GM13976 (cell line): ENCODE data around the gene KIFC3.
"Not testable (repeated sequence)": the region's sequence is repeated elsewhere in the genome, so short reads cannot be mapped to it uniquely, and the experiment has no call there.

ENCODE experiments used
- DNase-seq: peaks from one replicate; pipeline ENCODE4 v3.0.0; 2012; ENCODE audit warnings: low spot score
- CTCF ChIP-seq: IDR thresholded peaks from 2 replicates; pipeline ENCODE4 v1.5.1; 2012; ENCODE audit warnings: borderline replicate concordance, mild to moderate bottlenecking; ENCODE audit not compliant: insufficient read depth; ENCODE audit errors: extremely low read depth, missing control alignments, control extremely low read depth
- in situ Hi-C: fragments of 300-500 bp; cut with MboI; formaldehyde crosslinking; loops from one replicate; pipeline ENCODE4 v1.12.0; 2022; ENCODE audit warnings: low sequenced_read_pairs, mixed read lengths, inconsistent platforms; ENCODE audit not compliant: unreplicated experiment

KIFC3 gene

GRCh38 chr16:57713596-57713995, 88.7 kb downstream of the KIFC3 start:
- no peak for DNase-seq
- in situ Hi-C loops = no loop called here
- no peak for TF ChIP-seq CTCF

GRCh38 chr16:57712569-57712968, 89.7 kb downstream of the KIFC3 start:
- DNase-seq, in situ Hi-C loops: not testable (repeated sequence)

- TF ChIP-seq CTCF = no peak
- no peak for DNase-seq
- in situ Hi-C loops = no loop called here
Observed at GRCh38 chr16:57711993-57712392, 90.3 kb downstream of the KIFC3 start.

- no peak for DNase-seq
- in situ Hi-C loops = no loop called here
- no peak for TF ChIP-seq CTCF
Observed at GRCh38 chr16:57711346-57711745, 90.9 kb downstream of the KIFC3 start.

- in situ Hi-C loops = no loop called here
- DNase-seq = no peak
Observed at GRCh38 chr16:57709663-57710062, 92.6 kb downstream of the KIFC3 start.

More at GRCh38 chr16:57709663-57710062, 92.6 kb downstream of the KIFC3 start:
- TF ChIP-seq CTCF = no peak
